Measurements from ENCODE around the gene IL16. TPM values are rescaled to one million over a fixed set of nuclear protein-coding genes. Genes with fewer than 3 reads are reported as not detected.

Gene IL16
- total RNA-seq, 4 donors from 2014 or later: 28.1 to 40.8 (median 37.1) TPM

DNA sequence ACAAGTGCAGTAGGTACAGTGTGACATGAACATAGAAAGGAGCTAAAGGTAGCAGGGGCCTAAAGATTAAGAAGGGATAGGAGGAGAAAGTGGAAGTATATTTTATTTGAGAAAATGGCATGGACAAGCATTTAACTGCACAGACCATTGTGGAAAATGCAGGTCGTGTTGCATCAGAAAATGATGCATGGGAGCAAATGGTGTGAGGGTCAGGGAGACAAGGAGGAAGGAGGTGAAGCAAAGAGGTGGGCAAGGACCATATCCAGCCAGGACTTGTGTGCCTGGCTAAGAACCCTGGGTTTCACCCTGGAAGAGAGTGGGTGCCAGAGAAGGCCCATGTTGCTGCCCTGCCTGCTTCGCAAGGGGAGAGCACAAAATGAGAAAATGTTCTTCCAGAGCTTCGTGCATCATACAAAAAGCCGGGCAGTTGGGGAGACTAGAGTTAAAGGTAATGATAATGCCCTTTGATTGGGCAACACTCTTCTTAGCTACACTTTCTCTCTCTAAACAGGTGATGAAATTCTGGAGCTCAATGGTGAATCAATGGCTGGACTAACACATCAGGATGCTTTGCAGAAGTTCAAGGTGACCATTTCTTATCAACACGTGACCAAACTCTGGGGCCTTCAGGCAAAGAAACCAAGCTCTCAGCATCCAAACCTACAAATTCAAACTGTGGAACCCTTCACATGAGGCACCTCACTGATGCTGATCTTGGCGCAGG, 81.8 kb downstream of the IL16 start:
- TF ChIP-seq, protein P1, sequence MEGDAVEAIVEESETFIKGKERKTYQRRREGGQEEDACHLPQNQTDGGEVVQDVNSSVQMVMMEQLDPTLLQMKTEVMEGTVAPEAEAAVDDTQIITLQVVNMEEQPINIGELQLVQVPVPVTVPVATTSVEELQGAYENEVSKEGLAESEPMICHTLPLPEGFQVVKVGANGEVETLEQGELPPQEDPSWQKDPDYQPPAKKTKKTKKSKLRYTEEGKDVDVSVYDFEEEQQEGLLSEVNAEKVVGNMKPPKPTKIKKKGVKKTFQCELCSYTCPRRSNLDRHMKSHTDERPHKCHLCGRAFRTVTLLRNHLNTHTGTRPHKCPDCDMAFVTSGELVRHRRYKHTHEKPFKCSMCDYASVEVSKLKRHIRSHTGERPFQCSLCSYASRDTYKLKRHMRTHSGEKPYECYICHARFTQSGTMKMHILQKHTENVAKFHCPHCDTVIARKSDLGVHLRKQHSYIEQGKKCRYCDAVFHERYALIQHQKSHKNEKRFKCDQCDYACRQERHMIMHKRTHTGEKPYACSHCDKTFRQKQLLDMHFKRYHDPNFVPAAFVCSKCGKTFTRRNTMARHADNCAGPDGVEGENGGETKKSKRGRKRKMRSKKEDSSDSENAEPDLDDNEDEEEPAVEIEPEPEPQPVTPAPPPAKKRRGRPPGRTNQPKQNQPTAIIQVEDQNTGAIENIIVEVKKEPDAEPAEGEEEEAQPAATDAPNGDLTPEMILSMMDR (IDR thresholded peaks at IDR 0.05; ENCODE audit: low read depth): no peak

DNA sequence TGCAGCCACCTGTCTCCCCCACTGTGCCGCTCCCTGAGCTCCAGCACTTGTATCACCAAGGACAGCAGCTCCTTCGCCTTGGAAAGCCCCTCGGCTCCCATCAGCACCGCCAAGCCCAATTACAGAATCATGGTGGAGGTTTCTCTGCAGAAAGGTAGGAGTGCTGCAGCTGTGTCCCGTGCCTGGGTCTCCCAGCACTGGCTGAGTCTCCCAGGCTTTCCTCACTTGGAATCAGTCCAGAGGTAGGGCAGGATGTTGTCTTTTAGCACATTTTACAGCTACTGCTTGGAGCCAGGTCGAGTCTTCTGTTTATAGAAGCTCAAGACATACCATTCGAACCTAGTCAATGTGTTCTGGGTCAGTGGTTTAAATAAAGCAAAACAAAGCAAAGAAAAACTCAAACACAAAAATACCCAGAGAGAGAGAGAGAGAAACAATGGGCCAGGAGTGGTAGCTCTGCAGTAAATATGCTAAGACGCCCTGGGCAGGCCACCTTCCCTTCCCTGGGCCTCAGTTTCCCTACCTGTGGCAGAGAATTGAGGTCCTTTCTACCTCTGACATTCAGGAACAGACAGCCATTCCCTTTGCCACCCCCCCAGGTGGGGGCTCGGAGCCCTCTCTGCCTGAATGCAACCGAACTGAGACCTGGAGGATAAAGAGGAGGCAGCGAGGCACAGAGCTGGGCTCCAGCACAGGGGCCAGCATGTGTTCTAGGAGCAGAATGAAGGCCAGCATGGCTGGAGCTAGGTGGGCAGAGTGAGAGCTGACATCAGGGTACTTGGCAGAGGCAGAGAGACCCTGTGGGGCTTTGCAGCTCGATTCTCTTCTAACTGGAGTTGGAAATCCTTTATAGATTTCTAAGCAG, 83.2 kb downstream of the IL16 start:
- TF ChIP-seq, protein P1 (IDR thresholded peaks at IDR 0.05; ENCODE audit: low read depth): no peak

DNA sequence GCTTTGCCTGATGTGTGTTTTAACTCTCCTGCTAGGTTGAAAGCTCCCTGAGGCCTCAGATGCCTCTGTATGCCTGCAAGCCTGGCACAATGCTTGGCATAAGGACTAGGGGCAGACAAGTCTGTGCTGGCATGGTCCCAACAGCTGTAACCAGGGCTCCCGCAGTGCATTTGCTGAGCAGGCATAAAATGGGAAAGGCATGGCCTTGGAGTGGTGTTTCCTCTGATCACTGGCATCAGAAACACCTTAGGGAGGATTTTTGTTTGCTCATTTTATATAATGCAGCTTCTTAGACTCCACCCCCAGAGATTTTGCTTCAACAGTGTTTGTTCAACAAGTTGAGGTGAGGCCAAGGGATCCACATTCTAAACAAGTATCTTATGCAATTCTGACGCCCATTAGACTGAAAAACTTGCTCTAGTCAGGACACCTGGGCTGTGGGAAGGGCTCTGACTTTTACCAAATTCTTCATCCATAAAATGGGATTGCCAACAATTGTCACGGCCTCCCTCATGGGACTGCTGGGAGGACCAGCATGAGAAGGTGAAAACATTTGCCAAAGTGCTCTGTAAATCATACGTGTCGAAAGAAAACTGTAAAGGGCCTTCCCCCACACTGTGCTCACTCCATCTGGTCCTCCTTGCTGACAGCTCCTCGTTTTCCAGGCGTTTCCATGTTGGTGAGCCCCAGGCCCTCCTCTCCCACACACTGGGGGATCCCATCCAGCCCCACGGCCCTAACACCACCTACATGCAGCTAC, 84.2 kb downstream of the IL16 start:
- TF ChIP-seq, protein P1 (IDR thresholded peaks at IDR 0.05; ENCODE audit: low read depth): no peak

DNA sequence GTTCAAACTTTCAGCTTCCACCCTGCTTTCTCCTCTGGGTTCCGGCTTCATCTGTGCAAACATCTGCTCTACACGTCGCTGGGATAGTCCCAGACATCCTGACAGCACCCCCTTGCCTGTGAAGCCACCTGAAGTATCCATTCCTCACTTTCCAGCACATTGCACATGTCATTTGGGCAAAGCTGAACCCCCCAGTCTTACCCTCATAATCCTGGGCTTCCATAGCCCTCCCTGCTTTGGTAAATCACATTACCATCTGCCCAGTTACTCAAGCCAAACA, 84.7 kb downstream of the IL16 start:
- TF ChIP-seq, protein P1 (IDR thresholded peaks at IDR 0.05; ENCODE audit: low read depth): no peak

DNA sequence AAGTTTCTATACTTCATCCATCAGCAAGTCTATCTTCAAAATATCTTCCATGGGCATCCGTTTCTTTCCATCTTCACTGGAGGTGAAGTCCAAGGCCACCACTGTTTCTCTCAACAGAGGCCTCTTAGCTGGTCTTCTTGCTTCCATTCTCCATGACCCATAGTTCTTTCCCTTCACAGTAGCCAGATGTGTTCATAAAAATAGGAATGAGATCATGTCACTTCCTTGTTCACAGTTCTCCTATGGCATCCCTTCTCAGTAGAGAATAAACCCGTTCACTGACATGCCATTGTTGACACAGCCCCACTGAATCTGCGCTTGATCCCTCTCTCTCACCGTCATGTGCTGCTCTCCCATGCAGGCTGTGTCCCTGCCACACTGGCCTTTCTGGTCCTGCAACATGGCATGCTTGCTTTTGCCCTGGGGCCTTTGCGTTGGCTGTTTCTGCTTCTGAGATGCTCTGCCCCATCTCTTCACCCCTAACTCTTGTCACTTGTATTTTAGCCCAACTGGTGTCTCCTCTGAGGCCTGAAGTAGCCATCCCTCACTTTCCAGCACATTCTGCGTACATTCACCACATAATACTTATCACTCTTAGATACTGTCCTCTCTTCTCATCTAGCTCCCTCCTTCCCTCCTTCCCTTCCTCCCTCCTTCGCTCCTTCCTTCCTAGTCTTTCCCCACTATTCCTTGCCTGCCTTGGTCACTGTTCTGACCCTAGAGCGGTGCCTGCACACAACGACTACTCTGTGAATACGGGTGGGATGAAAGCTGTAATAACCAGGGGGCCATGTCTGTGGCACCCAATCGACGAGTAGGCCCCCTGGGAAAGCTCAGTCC, 85.3 kb downstream of the IL16 start:
- TF ChIP-seq, protein P1 (IDR thresholded peaks at IDR 0.05; ENCODE audit: low read depth): no peak

DNA sequence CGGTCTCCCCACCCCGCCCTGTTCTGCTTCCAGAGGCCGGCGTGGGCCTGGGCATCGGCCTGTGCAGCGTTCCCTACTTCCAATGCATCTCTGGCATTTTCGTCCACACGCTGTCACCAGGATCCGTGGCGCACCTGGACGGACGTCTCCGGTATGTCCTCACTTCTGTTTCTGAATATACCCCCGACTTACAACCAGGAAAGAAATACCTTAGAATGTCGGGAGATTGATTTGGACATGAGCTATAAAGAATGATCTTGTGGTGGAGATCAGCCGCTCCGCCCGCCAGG, 85.9 kb downstream of the IL16 start:
- TF ChIP-seq, protein P1 (IDR thresholded peaks at IDR 0.05; ENCODE audit: low read depth): no peak
